ENCODE results near the gene SORT1.

The SORT1 gene

DNA sequence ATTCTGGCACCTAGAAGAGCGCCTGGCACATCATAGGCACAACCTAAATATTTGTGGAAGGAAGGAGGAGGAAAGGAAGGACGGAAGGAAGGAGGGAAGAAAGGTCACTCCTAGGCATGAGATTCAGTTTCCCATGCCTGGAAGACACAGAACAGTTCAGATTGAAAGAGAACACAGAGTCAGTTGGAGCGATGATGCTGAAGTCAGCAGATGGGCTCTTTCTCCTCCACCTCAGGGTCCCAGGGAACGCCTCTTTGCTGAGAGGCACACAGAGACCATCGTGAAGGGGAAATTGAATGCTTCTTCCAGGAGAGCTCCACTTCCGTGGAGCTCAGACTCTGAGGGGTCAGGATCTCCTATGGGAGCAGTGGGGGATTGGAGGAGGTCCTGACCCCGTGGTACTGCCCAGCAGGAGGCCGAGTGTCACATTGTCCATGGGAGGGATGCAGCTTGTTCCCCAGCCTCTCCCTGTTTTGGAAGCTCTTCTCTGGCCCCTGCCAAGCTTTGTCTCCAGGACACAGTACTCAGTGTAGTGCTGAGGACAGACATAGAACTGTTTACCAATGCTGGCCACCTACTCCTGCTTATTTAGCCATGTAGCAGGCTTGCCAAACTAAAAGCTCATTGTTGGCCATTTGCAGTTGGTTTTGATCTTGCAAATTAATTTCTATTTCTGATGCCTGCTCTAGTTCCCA, 93.3 kb downstream of the SORT1 start:
- TF ChIP-seq, protein P1, sequence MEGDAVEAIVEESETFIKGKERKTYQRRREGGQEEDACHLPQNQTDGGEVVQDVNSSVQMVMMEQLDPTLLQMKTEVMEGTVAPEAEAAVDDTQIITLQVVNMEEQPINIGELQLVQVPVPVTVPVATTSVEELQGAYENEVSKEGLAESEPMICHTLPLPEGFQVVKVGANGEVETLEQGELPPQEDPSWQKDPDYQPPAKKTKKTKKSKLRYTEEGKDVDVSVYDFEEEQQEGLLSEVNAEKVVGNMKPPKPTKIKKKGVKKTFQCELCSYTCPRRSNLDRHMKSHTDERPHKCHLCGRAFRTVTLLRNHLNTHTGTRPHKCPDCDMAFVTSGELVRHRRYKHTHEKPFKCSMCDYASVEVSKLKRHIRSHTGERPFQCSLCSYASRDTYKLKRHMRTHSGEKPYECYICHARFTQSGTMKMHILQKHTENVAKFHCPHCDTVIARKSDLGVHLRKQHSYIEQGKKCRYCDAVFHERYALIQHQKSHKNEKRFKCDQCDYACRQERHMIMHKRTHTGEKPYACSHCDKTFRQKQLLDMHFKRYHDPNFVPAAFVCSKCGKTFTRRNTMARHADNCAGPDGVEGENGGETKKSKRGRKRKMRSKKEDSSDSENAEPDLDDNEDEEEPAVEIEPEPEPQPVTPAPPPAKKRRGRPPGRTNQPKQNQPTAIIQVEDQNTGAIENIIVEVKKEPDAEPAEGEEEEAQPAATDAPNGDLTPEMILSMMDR (IDR thresholded peaks at IDR 0.05; ENCODE audit: insufficient read depth, low read length, poor library complexity, severe bottlenecking): no peak
- no peak overlapping the region for H3K4me3 ChIP-seq (replicated peaks; ENCODE audit: low read depth, low read length)
- H3K27me3 ChIP-seq (replicated peaks; ENCODE audit: control insufficient read depth, insufficient read depth, low read length): peaks cover 2% of the 10 kb centered on the region; the same call in 1 of the 2 replicates
- H3K36me3 ChIP-seq (ENCODE audit: control insufficient read depth, insufficient read depth, low read length): no peaks in the 10 kb centered on the region
- DNase-seq (ENCODE audit: extremely low read depth, insufficient read length): no peak

DNA sequence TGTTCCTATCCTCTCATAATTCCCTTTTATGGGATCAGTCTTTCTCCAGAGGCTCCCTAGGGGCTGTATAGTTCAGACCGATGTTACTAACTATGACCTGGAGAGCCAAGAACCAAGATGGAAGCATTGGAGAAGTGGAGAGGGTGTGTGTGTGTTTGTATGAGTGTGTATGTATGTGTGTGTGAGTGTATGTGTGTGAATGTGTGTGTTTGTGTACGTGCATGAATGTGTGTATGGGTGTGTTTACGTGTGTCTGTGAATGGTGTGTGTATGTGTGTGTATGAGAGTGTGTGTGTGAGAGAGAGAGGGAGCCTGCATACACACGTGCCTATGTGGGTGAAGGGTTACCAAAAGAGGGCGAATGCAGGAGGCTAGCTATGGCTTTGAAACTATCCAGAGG, 95.8 kb downstream of the SORT1 start:
- no peak for DNase-seq (ENCODE audit: extremely low read depth, insufficient read length)
- no peaks in the 10 kb centered on the region for H3K36me3 ChIP-seq (ENCODE audit: control insufficient read depth, insufficient read depth, low read length)
- no peaks in the 10 kb centered on the region for H3K27me3 ChIP-seq (replicated peaks; ENCODE audit: control insufficient read depth, insufficient read depth, low read length)
- TF ChIP-seq, protein P1 (IDR thresholded peaks at IDR 0.05; ENCODE audit: insufficient read depth, low read length, poor library complexity, severe bottlenecking): no peak
- H3K4me3 ChIP-seq (replicated peaks; ENCODE audit: low read depth, low read length): no peak overlapping the region

DNA sequence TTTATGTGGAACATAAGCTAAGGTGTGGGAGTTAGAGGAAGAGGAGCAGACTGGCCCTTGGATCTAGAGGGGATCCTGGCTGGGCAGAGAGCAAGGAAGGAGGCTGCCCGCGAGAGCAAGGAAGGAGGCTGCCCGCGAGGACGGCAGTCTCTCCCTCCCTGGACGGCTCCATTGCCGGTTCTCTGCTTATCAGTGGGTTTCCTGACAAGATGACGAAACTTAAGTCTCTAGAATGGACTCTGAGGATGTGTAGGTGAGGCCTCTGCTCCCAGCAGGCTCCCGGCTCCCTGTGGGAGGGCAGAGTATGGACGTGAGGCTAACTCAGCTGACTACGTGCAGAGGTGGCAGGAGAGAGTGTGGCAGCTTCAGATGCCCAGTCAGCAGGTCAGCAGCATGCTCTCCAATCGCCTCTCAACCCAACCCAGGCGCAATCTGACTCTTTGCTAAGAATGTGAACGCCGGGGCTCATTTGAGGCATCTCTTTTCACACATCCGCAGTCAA, 97.0 kb downstream of the SORT1 start:
- Histone ChIP-seq H3K4me3 (replicated peaks; ENCODE audit: low read depth, low read length) (no peak overlapping the region), H3K36me3 (ENCODE audit: control insufficient read depth, insufficient read depth, low read length) (no peaks in the 10 kb centered on the region), H3K27me3 (replicated peaks; ENCODE audit: control insufficient read depth, insufficient read depth, low read length) (no peaks in the 10 kb centered on the region)
- DNase-seq (ENCODE audit: extremely low read depth, insufficient read length): no peak
- TF ChIP-seq, protein P1 (IDR thresholded peaks at IDR 0.05; ENCODE audit: insufficient read depth, low read length, poor library complexity, severe bottlenecking): no peak

DNA sequence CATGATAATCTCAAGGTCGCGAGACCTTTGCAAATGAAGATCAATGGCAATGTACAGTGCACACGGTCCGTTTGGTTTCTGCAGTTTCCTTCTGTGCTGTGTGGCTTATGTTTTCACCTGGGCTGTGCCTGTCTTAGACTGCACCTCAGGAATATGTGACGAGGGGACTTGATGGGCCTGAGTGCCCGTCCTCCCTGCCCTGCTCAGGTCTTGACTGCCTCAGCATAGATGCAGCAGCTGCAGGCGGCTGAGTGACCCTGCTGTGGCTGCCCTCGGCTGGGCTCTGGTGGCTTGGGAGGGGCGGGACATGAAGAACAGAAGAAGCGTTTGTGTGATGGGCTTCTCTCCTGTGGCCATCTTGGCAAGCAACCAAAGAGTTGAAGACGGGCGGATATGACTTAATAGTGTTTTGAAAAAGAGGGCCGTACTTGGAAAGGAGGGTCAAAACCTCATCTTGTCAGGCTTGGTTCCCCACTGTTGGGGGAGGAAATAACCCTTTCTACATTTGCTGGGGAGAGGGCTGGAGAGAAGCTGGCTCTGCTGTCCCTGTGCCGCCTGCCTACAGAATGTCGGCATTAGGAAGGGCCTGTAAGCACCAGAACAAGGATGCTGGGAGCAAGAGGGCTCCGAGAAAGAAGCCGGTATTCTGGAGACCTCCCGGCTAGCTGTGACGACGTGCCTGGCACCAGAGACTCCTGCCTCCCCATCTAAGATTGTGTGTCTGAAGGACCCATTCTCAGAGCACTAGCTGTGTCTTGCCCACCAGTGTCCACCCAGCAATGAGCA, 98.0 kb downstream of the SORT1 start:
- DNase-seq (ENCODE audit: extremely low read depth, insufficient read length): no peak
- H3K27me3 ChIP-seq (replicated peaks; ENCODE audit: control insufficient read depth, insufficient read depth, low read length): no peaks in the 10 kb centered on the region
- no peaks in the 10 kb centered on the region for H3K36me3 ChIP-seq (ENCODE audit: control insufficient read depth, insufficient read depth, low read length)
- H3K4me3 ChIP-seq (replicated peaks; ENCODE audit: low read depth, low read length): no peak overlapping the region
- TF ChIP-seq, protein P1 (IDR thresholded peaks at IDR 0.05; ENCODE audit: insufficient read depth, low read length, poor library complexity, severe bottlenecking): no peak

DNA sequence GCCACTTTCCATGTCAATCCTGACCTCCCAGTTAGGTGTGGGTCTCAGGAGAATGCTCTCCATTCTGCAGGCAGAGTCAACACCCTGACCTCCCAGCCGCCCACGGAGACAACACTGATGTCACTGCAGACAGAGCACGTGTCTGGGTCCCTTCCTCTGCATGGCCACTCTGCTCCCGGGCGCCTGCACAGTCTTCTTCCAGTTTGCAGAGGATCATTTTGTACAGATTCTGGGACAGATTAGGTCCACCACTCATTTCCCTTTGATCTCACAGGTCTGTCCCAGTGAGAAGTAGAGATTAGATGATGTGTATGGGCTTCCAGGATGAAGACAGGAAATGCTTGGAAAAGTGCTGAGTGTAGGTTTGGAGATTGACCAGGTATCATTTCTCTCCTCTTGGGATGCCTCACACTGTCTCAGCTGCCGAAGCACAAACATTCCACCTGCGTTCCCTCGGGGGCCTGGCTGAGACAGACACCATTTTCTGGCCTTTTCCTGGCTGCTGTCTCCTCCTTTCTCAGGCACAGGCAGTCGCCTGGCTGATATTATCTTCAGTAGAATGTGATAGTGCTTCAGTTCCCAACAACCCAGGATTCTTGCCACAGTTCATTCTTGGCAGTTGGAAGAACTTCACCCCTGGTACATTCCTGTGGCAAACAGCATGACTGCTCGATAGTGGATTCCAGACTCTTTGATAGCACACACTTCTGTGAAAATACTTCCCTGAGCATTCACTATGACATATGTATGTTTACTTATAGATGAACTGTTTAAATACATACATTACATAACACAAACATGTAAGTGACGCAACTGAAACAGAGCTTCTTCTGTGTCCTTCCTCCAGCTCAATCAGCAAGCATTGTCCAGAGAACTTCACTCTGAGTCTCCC, 98.8 kb downstream of the SORT1 start:
- Histone ChIP-seq H3K4me3 (replicated peaks; ENCODE audit: low read depth, low read length) (no peak overlapping the region), H3K36me3 (ENCODE audit: control insufficient read depth, insufficient read depth, low read length) (no peaks in the 10 kb centered on the region), H3K27me3 (replicated peaks; ENCODE audit: control insufficient read depth, insufficient read depth, low read length) (no peaks in the 10 kb centered on the region)
- TF ChIP-seq, protein P1 (IDR thresholded peaks at IDR 0.05; ENCODE audit: insufficient read depth, low read length, poor library complexity, severe bottlenecking): no peak
- no peak for DNase-seq (ENCODE audit: extremely low read depth, insufficient read length)

All from GM06990 (cell line).